Measurements from ENCODE around the gene MYOG.
A peak's percentile ranks its signal among the peaks of the same experiment; 100 is the strongest.

MYOG gene

GRCh38 chr1:203072002-203072602, 13.7 kb downstream of the MYOG start:
- DNase-seq (ENCODE audit: low spot score): no peak

- no peak for DNase-seq (ENCODE audit: low spot score)
Observed at GRCh38 chr1:203069030-203069747, 16.6 kb downstream of the MYOG start.

- DNase-seq (ENCODE audit: low spot score): no peak
Observed at GRCh38 chr1:203066965-203067364, 18.8 kb downstream of the MYOG start.

DNA sequence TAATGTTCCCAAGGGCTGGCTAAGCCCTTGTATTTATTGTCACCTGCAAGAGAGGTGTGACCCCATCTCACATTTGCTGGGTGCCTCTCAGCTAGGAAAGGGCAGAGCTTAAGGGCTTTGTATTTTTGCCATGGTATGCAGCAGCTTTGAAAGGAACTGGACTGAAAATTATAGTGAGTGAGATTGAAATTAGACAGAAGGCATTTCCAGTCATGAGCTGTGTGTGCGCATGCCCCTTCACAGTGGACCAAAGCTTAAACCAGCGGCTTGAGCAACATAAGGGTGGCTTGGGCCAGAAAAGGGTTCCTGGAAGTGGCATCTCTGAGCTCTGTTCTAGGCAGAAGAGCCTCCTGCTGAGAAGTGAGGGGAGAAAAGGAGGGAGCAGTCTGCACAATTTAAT, 19.8 kb downstream of the MYOG start:
- no peak for DNase-seq (ENCODE audit: low spot score)

DNA sequence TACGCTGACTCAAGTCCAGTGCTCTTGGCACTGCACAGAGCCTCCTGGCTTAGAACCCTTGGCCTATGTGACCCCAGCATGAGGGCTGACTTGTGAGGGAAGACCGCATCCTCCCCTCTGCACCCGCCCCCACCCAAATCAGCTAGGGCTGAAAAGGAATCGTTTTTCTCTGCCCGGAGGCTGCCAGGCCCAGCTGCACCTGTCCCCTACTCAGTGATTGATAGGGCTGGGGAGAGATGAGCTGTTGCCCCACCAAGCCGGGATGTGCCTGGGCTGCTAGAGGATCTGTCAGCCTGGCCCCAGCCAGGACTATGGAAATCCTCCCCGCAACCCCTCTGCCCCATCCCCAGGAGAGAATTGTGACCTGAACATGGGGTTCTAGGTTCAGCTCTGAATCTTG, 20.6 kb downstream of the MYOG start:
- DNase-seq (ENCODE audit: low spot score): no peak

DNA sequence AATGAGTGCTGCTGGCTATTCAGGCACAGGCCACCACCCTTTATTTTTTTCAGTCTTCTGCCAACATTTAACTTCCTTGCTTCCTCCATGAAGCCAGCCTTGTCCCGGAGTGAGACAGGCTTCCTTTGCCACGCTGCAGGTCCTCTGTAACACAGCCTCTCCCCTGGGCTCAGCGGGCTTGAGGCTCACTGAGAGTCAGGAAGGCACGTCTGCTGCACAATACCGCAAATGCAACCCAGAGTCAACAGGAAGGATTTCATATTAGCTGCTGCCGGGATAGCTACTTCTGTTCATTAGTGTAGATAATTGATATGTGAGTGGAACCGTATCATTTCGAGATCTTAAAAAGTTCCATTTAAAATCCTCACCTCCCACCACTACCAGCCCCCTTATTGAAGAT, 22.5 kb downstream of the MYOG start:
- DNase-seq (ENCODE audit: low spot score): no peak

DNA sequence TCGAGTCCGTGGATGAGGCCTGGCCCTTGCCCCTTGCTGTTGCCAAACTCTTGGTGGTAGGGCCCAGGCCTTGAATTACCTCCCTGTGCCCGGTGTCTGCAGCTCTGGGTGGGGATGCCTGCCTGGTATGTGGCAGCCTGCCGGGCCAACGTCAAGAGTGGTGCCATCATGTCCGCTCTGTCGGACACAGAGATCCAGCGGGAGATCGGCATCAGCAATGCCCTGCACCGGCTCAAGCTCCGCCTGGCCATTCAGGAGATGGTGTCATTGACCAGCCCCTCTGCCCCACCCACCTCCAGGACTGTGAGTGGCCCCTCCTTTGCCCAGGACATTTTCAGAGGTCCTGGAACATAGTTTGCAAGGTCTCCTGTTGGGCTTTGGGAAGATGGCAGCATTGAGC, 25.7 kb downstream of the MYOG start:
- DNase-seq (ENCODE audit: low spot score): no peak

DNA sequence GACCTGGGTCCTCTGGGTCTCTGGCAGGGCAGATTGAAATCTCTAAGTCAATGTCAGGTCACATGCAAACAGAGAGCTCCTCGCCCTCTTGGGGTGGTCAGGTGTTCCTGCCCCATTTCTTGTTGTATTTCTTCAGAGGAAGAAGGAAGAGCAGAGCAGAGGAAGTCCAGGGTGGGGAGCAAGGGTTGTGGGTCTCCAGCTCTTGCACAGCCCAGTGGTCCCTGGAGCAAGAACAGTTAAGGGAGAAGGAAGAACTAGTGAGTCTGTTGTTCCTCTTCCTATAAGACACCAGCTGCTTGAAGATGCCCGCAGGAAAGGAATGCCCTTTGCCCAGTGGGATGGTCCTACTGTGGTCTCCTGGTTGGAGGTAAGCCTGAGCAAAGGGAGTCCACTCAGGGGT, 26.3 kb downstream of the MYOG start:
- DNase-seq (ENCODE audit: low spot score): no peak

GRCh38 chr1:203058676-203058935, 27.2 kb downstream of the MYOG start:
- no peak for DNase-seq (ENCODE audit: low spot score)

- peak; percentile 63 for DNase-seq (ENCODE audit: low spot score)
Observed at GRCh38 chr1:203057911-203058675, 27.7 kb downstream of the MYOG start.

- no peak for DNase-seq (ENCODE audit: low spot score)
Observed at GRCh38 chr1:203056516-203056915, 29.3 kb downstream of the MYOG start.

DNA sequence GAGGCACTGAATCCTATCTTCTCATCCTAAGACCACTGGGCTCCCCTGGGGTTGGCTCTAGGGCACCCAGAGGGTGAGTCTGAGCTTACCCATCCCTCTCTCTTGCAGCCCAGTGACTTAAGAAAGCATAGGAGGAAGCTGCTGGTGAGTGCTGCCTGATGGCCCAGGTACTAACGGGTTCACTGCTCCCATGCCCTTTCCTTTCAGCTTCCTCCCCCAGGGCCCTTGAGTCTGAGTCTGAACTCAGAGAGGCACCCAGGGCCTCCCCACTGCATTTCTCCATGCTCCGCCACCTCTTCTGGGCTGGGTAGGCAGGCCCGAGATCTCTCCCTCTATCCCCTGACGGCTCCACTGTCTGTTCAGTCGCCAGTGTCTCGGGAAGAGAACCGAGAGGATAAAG, 29.8 kb downstream of the MYOG start:
- no peak for DNase-seq (ENCODE audit: low spot score)

DNA sequence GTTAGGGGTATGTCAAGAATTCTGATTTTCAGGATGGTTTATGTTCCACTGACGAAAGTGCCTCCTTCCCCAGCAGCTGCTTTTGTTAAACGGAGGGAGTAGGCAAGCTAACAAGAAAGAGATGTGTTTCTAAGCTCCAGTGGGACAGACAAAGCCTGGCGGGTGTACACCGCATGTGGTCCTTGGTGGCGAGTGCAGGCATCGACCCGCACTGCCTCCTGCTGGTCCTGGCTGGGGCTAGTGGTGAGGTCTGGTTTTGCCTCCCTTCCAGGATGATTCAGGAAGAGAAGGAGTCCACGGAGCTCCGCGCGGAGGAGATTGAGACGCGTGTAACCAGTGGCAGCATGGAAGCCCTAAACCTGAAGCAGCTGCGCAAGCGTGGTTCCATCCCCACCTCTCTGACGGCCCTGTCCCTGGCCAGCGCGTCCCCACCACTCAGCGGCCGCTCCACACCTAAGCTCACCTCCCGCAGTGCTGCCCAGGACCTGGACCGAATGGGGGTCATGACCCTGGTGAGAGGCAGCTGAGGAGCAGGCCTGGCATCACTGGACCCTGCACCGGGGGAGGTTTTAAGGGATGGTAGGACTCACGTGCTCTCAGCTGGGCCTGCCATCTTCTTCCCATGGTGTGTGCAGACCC, 30.5 kb downstream of the MYOG start:
- DNase-seq (ENCODE audit: low spot score): no peak

DNA sequence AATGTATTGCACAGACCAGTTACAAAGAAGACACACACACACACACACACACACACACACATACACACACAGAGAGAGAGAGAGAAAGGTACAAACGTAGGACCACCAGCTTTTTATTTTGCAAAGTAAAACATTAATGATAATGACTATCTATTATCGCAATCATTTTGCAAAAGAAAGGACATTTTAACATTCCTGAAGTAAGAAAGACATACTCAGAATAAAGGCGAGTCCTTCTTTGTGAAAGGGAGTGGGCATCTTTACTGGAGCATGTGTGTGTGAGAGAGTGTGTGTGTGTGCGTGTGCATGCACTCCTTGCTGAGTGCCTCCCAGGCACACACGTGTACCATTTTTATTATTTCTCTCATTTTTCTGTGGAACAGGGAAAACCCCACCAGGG, 31.2 kb downstream of the MYOG start:
- DNase-seq (ENCODE audit: low spot score): no peak

GRCh38 chr1:203054184-203054583, 31.6 kb downstream of the MYOG start:
- DNase-seq (ENCODE audit: low spot score): no peak

DNA sequence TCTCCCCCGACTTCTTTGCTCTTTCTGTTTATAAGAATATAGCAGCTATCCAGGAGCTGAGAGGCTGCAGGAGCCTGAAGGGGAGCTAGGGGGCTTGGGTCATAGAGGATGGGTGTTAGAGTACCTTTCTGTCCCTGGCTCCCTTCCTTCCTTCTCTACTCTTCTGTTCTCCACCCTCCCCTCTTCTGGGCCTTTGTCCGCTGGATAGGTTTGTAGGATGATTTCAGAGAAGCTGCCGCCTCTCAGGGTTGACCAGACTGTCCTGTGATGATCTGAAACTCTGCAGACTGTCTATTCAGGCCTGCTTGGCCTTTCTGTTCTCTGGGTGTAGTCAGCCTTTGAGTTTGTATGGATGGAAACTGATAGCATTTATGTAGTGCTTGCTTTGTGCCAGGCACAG, 33.2 kb downstream of the MYOG start:
- no peak for DNase-seq (ENCODE audit: low spot score)

DNA sequence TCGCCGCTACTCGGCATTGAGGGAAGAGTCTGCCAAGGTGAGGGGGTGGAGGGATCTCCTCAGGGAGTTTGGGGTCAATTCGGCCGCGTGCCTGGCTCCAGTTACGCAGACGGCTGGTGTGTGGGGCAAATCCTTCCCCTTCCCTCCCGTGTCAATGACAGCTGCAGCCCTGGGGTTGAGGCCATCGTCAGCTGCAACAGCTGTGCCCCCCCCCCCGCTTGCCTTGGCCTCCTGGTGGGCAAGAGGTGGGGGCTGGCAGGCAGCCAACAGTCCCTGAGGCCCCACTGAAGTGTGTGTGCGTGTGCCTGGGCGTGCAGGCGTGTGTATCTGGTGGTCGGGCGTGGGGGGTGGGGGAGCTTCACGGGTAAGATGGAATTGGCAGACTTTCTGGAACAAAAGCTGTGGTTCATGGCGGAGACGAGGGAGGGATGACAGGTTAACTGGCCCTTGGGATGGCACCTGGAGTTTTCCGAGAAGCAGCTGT, 33.9 kb downstream of the MYOG start:
- no peak for DNase-seq (ENCODE audit: low spot score)

GRCh38 chr1:203050826-203051225, 35.0 kb downstream of the MYOG start:
- DNase-seq (ENCODE audit: low spot score): no peak

DNA sequence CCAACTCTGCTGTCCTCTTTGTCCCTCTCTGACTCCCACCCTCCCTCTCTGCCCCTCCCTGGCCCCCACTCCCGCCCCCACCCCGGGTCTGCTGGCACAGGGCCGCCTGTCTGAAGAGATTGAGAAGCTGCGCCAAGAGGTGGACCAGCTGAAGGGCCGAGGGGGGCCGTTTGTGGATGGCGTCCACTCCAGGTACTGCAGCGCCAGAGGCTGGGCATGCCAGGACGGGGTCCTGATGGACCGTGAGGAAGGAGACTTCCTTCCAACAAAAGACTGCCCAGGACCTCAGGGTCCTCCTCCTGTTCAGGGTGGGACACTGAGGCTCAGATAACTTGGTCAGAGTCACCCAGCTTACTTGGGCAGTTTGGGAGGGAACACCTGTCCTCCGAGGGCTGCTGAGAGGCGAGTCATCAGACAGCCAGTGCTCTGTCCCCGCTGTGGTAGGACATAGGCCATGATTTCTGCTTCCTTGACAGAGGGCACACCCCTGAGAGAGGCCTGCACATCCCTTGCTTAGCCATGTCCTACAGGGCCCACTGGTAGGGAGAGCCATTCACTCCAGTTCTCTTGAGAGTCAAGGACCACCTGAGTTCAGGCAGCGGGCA, 36.1 kb downstream of the MYOG start:
- no peak for DNase-seq (ENCODE audit: low spot score)

DNA sequence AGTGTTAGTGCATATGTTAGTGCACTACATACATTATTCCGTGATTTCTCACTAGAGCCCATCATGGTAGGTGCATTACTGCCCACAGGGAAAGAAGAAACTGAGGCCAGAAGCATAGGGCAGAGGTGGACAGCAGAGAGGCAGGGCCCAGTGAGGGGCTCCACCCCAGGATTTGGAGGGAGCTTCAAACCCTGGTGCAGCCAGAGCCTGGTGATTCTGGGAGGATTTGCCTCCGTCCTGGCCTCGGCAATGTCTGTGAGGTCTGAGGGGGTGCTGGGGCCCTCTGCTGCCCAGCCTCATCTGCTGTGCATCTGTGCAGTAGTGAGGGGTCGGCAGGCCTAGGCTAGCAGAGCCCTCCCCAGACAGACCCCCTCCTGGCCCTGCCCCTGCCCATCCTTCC, 36.7 kb downstream of the MYOG start:
- DNase-seq (ENCODE audit: low spot score): no peak

GRCh38 chr1:203048555-203049051, 37.2 kb downstream of the MYOG start:
- no peak for DNase-seq (ENCODE audit: low spot score)

DNA sequence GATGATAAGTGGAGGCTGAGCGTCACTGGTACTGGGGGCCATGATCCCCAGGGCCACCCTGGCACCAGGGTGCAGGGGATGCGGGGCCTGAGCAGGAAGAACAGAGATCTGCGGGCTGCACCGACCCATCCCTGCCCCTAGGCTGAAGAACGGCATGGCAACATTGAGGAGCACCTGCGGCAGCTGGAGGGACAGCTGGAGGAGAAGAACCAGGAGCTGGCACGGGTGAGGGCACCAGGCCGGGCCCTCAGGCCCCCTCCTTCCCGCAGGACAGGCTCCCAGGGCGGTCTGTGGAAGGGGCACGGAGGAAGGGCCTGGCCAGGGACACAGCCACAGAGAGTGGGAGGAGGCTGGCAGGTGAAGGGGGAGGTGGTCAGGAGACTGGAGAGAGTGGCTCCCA, 37.7 kb downstream of the MYOG start:
- no peak for DNase-seq (ENCODE audit: low spot score)

Measured in AG08395 (cell line).